HG03103 (cell line): ENCODE results near the gene DEAF1.
"Not testable (repeated sequence)": the region's sequence is repeated elsewhere in the genome, so short reads cannot be mapped to it uniquely, and the experiment has no call there.

Source experiments
- ATAC-seq: cut with Tn5 transposase; IDR thresholded peaks from one replicate; pipeline ENCODE4 v1.9.1; 2021; ENCODE audit warnings: low read depth; ENCODE audit not compliant: unreplicated experiment

DEAF1 gene

GRCh38 chr11:653837-654236 is 41.2 kb downstream of the DEAF1 start:
- no peak for ATAC-seq

- ATAC-seq = not testable (repeated sequence)
Observed at GRCh38 chr11:653136-653535, 41.9 kb downstream of the DEAF1 start.

GRCh38 chr11:650482-650881 is 44.5 kb downstream of the DEAF1 start:
- ATAC-seq = no peak

- not testable (repeated sequence) for ATAC-seq
Observed at GRCh38 chr11:647672-648158, 47.3 kb downstream of the DEAF1 start.

GRCh38 chr11:646214-646613 is 48.8 kb downstream of the DEAF1 start:
- no peak for ATAC-seq

GRCh38 chr11:645536-645935 is 49.5 kb downstream of the DEAF1 start:
- ATAC-seq = no peak

- no peak for ATAC-seq
Observed at GRCh38 chr11:643849-644738, 50.9 kb downstream of the DEAF1 start.

GRCh38 chr11:643366-643765 is 51.7 kb downstream of the DEAF1 start:
- no peak for ATAC-seq

GRCh38 chr11:641806-642370 is 53.1 kb downstream of the DEAF1 start:
- no peak for ATAC-seq

GRCh38 chr11:640021-640706 is 54.9 kb downstream of the DEAF1 start:
- no peak for ATAC-seq

- no peak for ATAC-seq
Observed at GRCh38 chr11:639332-639955, 55.6 kb downstream of the DEAF1 start.

GRCh38 chr11:638631-639331 is 56.2 kb downstream of the DEAF1 start:
- no peak for ATAC-seq

- ATAC-seq = no peak
Observed at GRCh38 chr11:637593-638521, 57.2 kb downstream of the DEAF1 start.

- ATAC-seq = no peak
Observed at GRCh38 chr11:637333-637592, 57.8 kb downstream of the DEAF1 start.

- no peak for ATAC-seq
Observed at GRCh38 chr11:636511-637332, 58.3 kb downstream of the DEAF1 start, which contains the start of gene DRD4. TSS of gene DRD4 (plus strand) at chr11:637269. CDS start at chr11:637305, 36 bp downstream.

GRCh38 chr11:635945-636510 is 59.0 kb downstream of the DEAF1 start:
- ATAC-seq = no peak

- no peak for ATAC-seq
Observed at GRCh38 chr11:630871-631270, 64.2 kb downstream of the DEAF1 start.

- ATAC-seq = no peak
Observed at GRCh38 chr11:629237-629583, 65.8 kb downstream of the DEAF1 start.
